ENCODE results near the gene FARP1. TPM values are rescaled to one million over a fixed set of nuclear protein-coding genes. Genes with fewer than 3 reads are reported as not detected.
"Not testable (repeated sequence)": the region's sequence is repeated elsewhere in the genome, so short reads cannot be mapped to it uniquely, and the experiment has no call there.

FARP1 gene
- total RNA-seq, 5 donors from 2014 or later (not counting 1 experiment from before 2014, with no cell fraction given): 0.51 to 2.0 (median 1.0) TPM

DNA sequence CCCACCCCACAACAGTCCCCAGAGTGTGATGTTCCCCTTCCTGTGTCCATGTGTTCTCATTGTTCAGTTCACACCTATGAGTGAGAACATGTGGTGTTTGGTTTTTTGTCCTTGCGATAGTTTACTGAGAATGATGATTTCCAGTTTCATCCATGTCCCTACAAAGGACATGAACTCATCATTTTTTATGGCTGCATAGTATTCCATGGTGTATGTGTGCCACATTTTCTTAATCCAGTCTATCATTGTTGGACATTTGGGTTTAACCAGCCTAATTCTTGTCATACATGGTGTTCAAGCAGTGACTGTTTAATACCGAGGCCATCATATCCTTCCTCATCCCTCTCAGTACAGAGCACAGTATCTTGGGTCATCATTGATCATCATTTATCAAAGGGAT is 226.6 kb downstream of the FARP1 start:
- H3K27ac Mint-ChIP-seq; H3K36me3 ChIP-seq (ENCODE audit: control insufficient read depth in 2 of 2, extremely low read depth in 1 of 2, insufficient read depth in 1 of 2, low read length in 1 of 2); POLR2A ChIA-PET; H3K27ac ChIP-seq (ENCODE audit: low read length); H3K4me3 ChIP-seq (ENCODE audit: control insufficient read depth in 1 of 2, extremely low read depth in 1 of 2, low read length in 1 of 2); H3K4me1 Mint-ChIP-seq; H3K4me3 Mint-ChIP-seq; H3K9me3 Mint-ChIP-seq; DNase-seq; H3K4me1 ChIP-seq (ENCODE audit: control insufficient read depth in 1 of 2, extremely low read depth in 1 of 2, insufficient read depth in 2 of 2, low read length in 2 of 2); H3K36me3 Mint-ChIP-seq; H3K9me3 ChIP-seq; CTCF ChIA-PET; ATAC-seq (replicated peaks in 1 of 4): not testable (repeated sequence)
- H3K27me3 ChIP-seq (replicated peaks in 1 of 2; ENCODE audit: control insufficient read depth in 2 of 2, extremely low read depth in 1 of 2, insufficient read depth in 2 of 2, low read length in 1 of 2): peaks cover 0 to 12% of the 10 kb centered on the region in 2 experiments
- H3K27me3 Mint-ChIP-seq: peaks cover 19 to 20% of the 10 kb centered on the region in 2 donors
- no CpG with 5 or more reads among the region's 2 CpGs for WGBS (ENCODE audit: insufficient coverage)

DNA sequence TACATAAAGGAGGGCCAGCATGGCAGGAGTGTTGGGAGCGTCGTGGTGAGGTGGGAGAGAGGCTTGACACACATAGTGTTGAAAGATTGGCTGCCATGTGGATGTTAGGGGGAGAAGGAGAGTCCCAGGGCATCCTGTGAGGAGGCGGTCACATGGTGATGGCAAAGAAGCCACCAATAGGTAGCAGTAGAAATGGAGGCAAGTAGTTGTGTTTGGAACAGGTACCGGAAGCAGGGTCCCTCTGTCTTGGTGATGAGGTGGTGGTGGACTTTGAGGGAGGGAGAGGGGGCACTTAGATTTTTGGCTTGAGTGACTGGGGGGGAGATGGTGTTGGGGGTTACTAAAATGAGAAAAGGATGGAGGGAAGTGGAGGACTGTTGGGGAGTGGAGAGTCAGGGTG is 227.4 kb downstream of the FARP1 start:
- H3K27me3 Mint-ChIP-seq: peaks cover 19 to 20% of the 10 kb centered on the region in 2 donors
- Histone ChIP-seq H3K27me3 (replicated peaks in 1 of 2; ENCODE audit: control insufficient read depth in 2 of 2, extremely low read depth in 1 of 2, insufficient read depth in 2 of 2, low read length in 1 of 2) (peaks cover 0 to 12% of the 10 kb centered on the region in 2 experiments), H3K9me3 (no peaks in the 10 kb centered on the region), H3K27ac (ENCODE audit: low read length) (no peak overlapping the region), H3K4me1 (ENCODE audit: control insufficient read depth in 1 of 2, extremely low read depth in 1 of 2, insufficient read depth in 2 of 2, low read length in 2 of 2) (no peaks in the 10 kb centered on the region), H3K36me3 (ENCODE audit: control insufficient read depth in 2 of 2, extremely low read depth in 1 of 2, insufficient read depth in 1 of 2, low read length in 1 of 2) (no peaks in the 10 kb centered on the region), H3K4me3 (ENCODE audit: control insufficient read depth in 1 of 2, extremely low read depth in 1 of 2, low read length in 1 of 2) (no peak overlapping the region)
- no peak overlapping the region for H3K27ac Mint-ChIP-seq
- peaks cover 0 to 8% (median 3%) of the 10 kb centered on the region in 3 donors for H3K9me3 Mint-ChIP-seq
- no peak for DNase-seq
- POLR2A ChIA-PET: no interaction called here
- 90% methylated on average over 4 of the region's 4 CpGs for WGBS (ENCODE audit: insufficient coverage)
- no peak overlapping the region for H3K4me3 Mint-ChIP-seq
- no peak for ATAC-seq (replicated peaks in 1 of 4)
- no peaks in the 10 kb centered on the region for H3K36me3 Mint-ChIP-seq
- CTCF ChIA-PET: interaction anchor here in 1 of 2 donors (0.5 kb wide), 1 partner anchor 38 kb away, joined by 8 read pairs; no protein-coding TSS in a partner anchor
- no peaks in the 10 kb centered on the region for H3K4me1 Mint-ChIP-seq

DNA sequence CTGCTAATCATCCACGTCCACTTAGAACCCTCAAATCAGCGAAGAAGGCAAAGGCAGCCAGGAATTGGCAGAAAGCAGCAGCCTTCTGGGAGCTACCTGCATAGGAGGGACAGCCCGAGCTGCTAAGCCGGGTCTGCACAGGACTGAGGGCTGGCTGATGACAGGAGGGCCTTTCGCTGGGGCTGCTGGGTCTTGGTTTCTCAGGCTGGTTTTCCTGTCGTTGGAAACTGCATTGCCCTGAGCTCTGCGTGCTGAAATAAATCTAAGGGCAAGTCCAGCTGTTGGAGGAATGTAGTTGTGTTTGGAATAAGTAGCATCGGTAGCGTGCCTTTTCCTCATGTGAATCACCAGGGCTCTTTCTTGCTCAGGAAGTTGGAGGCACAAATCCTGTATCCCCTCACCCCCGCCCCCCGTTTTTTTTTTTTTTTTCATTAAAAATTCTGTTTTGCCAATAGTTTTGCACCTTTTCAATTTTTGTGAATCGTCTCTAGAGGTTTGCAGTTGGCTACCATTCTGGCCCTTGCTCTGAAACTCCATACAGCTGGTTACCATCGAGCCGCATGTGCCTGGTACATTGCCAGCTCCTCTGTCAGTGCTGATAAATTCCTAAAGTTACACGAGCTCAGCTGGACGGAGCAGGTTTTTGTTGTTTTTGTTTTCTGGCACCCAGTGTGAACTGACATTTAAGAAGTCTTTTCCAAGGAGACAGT is 228.1 kb downstream of the FARP1 start:
- H3K36me3 ChIP-seq (ENCODE audit: control insufficient read depth in 2 of 2, extremely low read depth in 1 of 2, insufficient read depth in 1 of 2, low read length in 1 of 2): no peaks in the 10 kb centered on the region
- H3K4me3 ChIP-seq (ENCODE audit: control insufficient read depth in 1 of 2, extremely low read depth in 1 of 2, low read length in 1 of 2): no peak overlapping the region
- Mint-ChIP-seq H3K4me3 (no peak overlapping the region), H3K27ac (no peak overlapping the region), H3K4me1 (no peaks in the 10 kb centered on the region), H3K36me3 (no peaks in the 10 kb centered on the region), H3K9me3 (peaks cover 0 to 8% (median 3%) of the 10 kb centered on the region in 3 donors), H3K27me3 (peaks cover 19 to 20% of the 10 kb centered on the region in 2 donors)
- H3K4me1 ChIP-seq (ENCODE audit: control insufficient read depth in 1 of 2, extremely low read depth in 1 of 2, insufficient read depth in 2 of 2, low read length in 2 of 2): no peaks in the 10 kb centered on the region
- ChIA-PET POLR2A (no interaction called here), CTCF (interaction anchor here in 1 of 2 donors (0.5 kb wide), 1 partner anchor 37 kb away, joined by 8 read pairs; no protein-coding TSS in a partner anchor)
- WGBS (ENCODE audit: insufficient coverage): 77% methylated on average over 10 of the region's 16 CpGs
- H3K27me3 ChIP-seq (replicated peaks in 1 of 2; ENCODE audit: control insufficient read depth in 2 of 2, extremely low read depth in 1 of 2, insufficient read depth in 2 of 2, low read length in 1 of 2): peaks cover 0 to 12% of the 10 kb centered on the region in 2 experiments
- ATAC-seq (replicated peaks in 1 of 4) (no peak), DNase-seq (no peak)
- H3K9me3 ChIP-seq: no peaks in the 10 kb centered on the region
- no peak overlapping the region for H3K27ac ChIP-seq (ENCODE audit: low read length)

DNA sequence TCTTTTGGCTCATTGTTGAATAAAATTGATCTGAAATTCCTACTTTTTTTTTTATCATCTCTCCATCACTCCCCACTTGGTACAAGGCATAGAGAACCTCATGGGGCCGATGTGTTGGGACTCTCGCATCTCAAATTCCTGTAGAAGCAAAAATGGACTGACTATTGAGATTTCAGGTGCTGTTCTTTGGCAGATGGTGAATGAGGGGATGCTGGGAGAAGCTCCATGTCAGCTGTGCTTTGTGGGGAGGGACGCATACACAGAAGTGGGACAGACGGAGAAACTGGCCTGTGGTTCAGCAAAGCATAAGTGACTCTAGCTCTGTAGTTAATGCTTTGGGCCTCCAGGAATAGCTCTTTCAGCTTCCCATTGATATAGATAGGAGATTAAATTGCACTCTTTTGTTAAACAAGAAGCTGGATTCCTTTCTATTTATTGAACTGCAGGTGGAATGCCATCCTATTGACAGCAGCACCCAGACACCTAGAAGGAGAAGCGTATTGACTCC is 228.7 kb downstream of the FARP1 start:
- H3K4me3 ChIP-seq (ENCODE audit: control insufficient read depth in 1 of 2, extremely low read depth in 1 of 2, low read length in 1 of 2): no peak overlapping the region
- CTCF ChIA-PET: no interaction called here
- ATAC-seq (replicated peaks in 1 of 4) (no peak), DNase-seq (no peak)
- no peak overlapping the region for H3K27ac ChIP-seq (ENCODE audit: low read length)
- H3K36me3 ChIP-seq (ENCODE audit: control insufficient read depth in 2 of 2, extremely low read depth in 1 of 2, insufficient read depth in 1 of 2, low read length in 1 of 2): no peaks in the 10 kb centered on the region
- WGBS (ENCODE audit: insufficient coverage): 97% methylated on average over 3 of the region's 5 CpGs
- H3K36me3 Mint-ChIP-seq: no peaks in the 10 kb centered on the region
- POLR2A ChIA-PET: no interaction called here
- no peak overlapping the region for H3K27ac Mint-ChIP-seq
- H3K9me3 ChIP-seq: no peaks in the 10 kb centered on the region
- H3K4me3 Mint-ChIP-seq: no peak overlapping the region
- no peaks in the 10 kb centered on the region for H3K4me1 Mint-ChIP-seq
- peaks cover 0 to 8% (median 3%) of the 10 kb centered on the region in 3 donors for H3K9me3 Mint-ChIP-seq
- peaks cover 0 to 9% of the 10 kb centered on the region in 2 experiments for H3K27me3 ChIP-seq (replicated peaks in 1 of 2; ENCODE audit: control insufficient read depth in 2 of 2, extremely low read depth in 1 of 2, insufficient read depth in 2 of 2, low read length in 1 of 2)
- peaks cover 19 to 20% of the 10 kb centered on the region in 2 donors for H3K27me3 Mint-ChIP-seq
- no peaks in the 10 kb centered on the region for H3K4me1 ChIP-seq (ENCODE audit: control insufficient read depth in 1 of 2, extremely low read depth in 1 of 2, insufficient read depth in 2 of 2, low read length in 2 of 2)

DNA sequence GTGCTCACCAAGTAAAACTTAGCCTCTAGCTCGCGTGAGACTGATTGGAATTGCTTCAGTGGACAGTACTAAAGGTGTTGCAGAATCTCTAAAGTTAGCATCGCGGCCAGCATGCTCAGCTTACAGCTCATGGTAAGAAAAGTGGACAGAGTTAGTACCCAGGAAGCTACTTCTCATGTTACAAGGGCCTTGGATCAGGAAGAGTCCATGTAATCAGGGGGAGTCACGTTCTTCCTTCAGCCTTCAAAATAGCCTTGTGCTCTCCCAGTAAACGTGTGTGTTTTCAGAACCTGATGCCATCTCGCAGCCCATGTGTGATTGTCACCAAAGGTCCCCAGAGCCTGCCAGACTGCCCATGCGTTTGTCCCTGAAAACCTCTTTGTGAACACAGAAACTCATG is 230.0 kb downstream of the FARP1 start:
- Mint-ChIP-seq H3K9me3 (peaks cover 0 to 8% (median 3%) of the 10 kb centered on the region in 3 donors), H3K27me3 (peaks cover 19 to 20% of the 10 kb centered on the region in 2 donors)
- WGBS (ENCODE audit: insufficient coverage): 100% methylated on average over 5 of the region's 8 CpGs

DNA sequence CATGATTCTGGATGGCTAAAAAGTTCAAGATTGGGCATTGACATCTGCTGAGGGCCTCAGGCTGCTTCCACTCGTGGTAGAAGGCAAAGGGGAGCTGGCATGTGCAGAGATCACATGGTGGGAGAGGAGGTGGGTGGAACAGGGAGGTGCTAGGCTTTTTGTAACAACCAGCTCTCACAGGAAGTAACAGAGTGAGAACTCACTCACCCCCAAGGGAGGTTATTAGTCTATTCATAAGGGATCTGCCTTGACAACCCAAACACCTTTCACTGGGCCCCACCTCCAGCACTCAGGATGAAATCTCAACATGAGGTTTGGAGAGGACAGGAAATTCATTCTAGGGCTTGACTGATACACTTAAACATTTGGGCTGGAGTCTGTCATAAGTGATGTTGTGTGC is 231.9 kb downstream of the FARP1 start:
- Histone ChIP-seq H3K4me1 (ENCODE audit: control insufficient read depth in 1 of 2, extremely low read depth in 1 of 2, insufficient read depth in 2 of 2, low read length in 2 of 2) (no peaks in the 10 kb centered on the region), H3K27me3 (replicated peaks in 1 of 2; ENCODE audit: control insufficient read depth in 2 of 2, extremely low read depth in 1 of 2, insufficient read depth in 2 of 2, low read length in 1 of 2) (peaks cover 0 to 9% of the 10 kb centered on the region in 2 experiments), H3K9me3 (no peaks in the 10 kb centered on the region), H3K4me3 (ENCODE audit: control insufficient read depth in 1 of 2, extremely low read depth in 1 of 2, low read length in 1 of 2) (no peak overlapping the region), H3K27ac (ENCODE audit: low read length) (no peak overlapping the region), H3K36me3 (ENCODE audit: control insufficient read depth in 2 of 2, extremely low read depth in 1 of 2, insufficient read depth in 1 of 2, low read length in 1 of 2) (no peaks in the 10 kb centered on the region)
- DNase-seq (no peak), ATAC-seq (replicated peaks in 1 of 4) (no peak)
- WGBS (ENCODE audit: insufficient coverage): no CpG with 5 or more reads among the region's 1 CpG
- Mint-ChIP-seq H3K9me3 (peaks cover 0 to 8% (median 1%) of the 10 kb centered on the region in 3 donors), H3K27me3 (peaks cover 15 to 17% of the 10 kb centered on the region in 2 donors), H3K4me1 (no peaks in the 10 kb centered on the region), H3K36me3 (no peaks in the 10 kb centered on the region), H3K27ac (no peak overlapping the region), H3K4me3 (no peak overlapping the region)
- POLR2A ChIA-PET: no interaction called here
- CTCF ChIA-PET: no interaction called here

More for the DNA sequence above, 230.0 kb downstream of the FARP1 start:
- Histone ChIP-seq H3K27ac (ENCODE audit: low read length) (no peak overlapping the region), H3K9me3 (no peaks in the 10 kb centered on the region), H3K4me3 (ENCODE audit: control insufficient read depth in 1 of 2, extremely low read depth in 1 of 2, low read length in 1 of 2) (no peak overlapping the region), H3K27me3 (replicated peaks in 1 of 2; ENCODE audit: control insufficient read depth in 2 of 2, extremely low read depth in 1 of 2, insufficient read depth in 2 of 2, low read length in 1 of 2) (peaks cover 0 to 9% of the 10 kb centered on the region in 2 experiments), H3K4me1 (ENCODE audit: control insufficient read depth in 1 of 2, extremely low read depth in 1 of 2, insufficient read depth in 2 of 2, low read length in 2 of 2) (no peaks in the 10 kb centered on the region), H3K36me3 (ENCODE audit: control insufficient read depth in 2 of 2, extremely low read depth in 1 of 2, insufficient read depth in 1 of 2, low read length in 1 of 2) (no peaks in the 10 kb centered on the region)
- H3K4me3 Mint-ChIP-seq: no peak overlapping the region
- CTCF ChIA-PET: no interaction called here
- H3K27ac Mint-ChIP-seq: no peak overlapping the region
- POLR2A ChIA-PET: no interaction called here
- no peak for DNase-seq
- no peaks in the 10 kb centered on the region for H3K36me3 Mint-ChIP-seq
- no peaks in the 10 kb centered on the region for H3K4me1 Mint-ChIP-seq
- no peak for ATAC-seq (replicated peaks in 1 of 4)

All from T-cell (primary cell).